Upper lobe of left lung (tissue), 6 donors: Measurements from ENCODE around the gene UGT3A1. TPM values are rescaled to one million over a fixed set of nuclear protein-coding genes. Genes with fewer than 3 reads are reported as not detected.

Experiments
- ATAC-seq, 2 donors: fragments of 200-7000 bp; cut with Tn5 transposase; one replicate each; pipeline ENCODE4 v1.9.1; 2022; ENCODE audit warnings: mild to moderate bottlenecking in 2 of 2, moderate library complexity in 2 of 2; ENCODE audit not compliant: low FRiP score in 2 of 2
- DNase-seq, 2 donors: peaks; one replicate each; pipeline ENCODE4 v3.0.0-alpha.2; 2019 to 2020
- H3K27ac ChIP-seq, 4 donors: fragments of 200-600 bp; sonication (generic); one replicate each; pipeline ENCODE4 v1.5.1; 2016 to 2019
- H3K27me3 ChIP-seq, 4 donors: fragments of 200-600 bp; sonication (generic); one replicate each; pipeline ENCODE4 v1.5.1; 2017 to 2019
- H3K36me3 ChIP-seq, 4 donors: fragments of 200-600 bp; sonication (generic); one replicate each; pipeline ENCODE4 v1.5.1; 2016 to 2019
- H3K4me1 ChIP-seq, 4 donors: fragments of 200-600 bp; sonication (generic); one replicate each; pipeline ENCODE4 v1.5.1; 2018 to 2019
- H3K4me3 ChIP-seq, 4 donors: fragments of 200-600 bp; sonication (generic); one replicate each; pipeline ENCODE4 v1.5.1; 2017 to 2019; ENCODE audit warnings: mild to moderate bottlenecking in 2 of 4, moderate library complexity in 1 of 4
- H3K9me3 ChIP-seq, 4 donors: fragments of 200-600 bp; sonication (generic); one replicate each; pipeline ENCODE4 v1.5.1; 2018 to 2019
- CTCF ChIP-seq, 6 experiments: fragments of 450-650 bp in 4 of 6; fragments of 200-600 bp in 2 of 6; sonication (generic) in 2 of 6; IDR thresholded peaks; one replicate each; pipeline ENCODE4 v1.5.1; 2016 to 2019; ENCODE audit warnings: antibody characterized with exemption in 6 of 6
- EP300 ChIP-seq, 4 donors: sonication (generic); formaldehyde crosslinking; IDR thresholded peaks; one replicate each; pipeline ENCODE4 v1.5.1; 2017; ENCODE audit warnings: antibody characterized with exemption in 4 of 4, control low read depth in 2 of 4
- POLR2A ChIP-seq, 4 donors: fragments of 450-650 bp; IDR thresholded peaks; one replicate each; pipeline ENCODE4 v1.5.1; 2016 to 2017; ENCODE audit warnings: antibody characterized with exemption in 4 of 4, mild to moderate bottlenecking in 2 of 4
- POLR2AphosphoS5 ChIP-seq, 2 donors: sonication (generic); formaldehyde crosslinking; IDR thresholded peaks; one replicate each; pipeline ENCODE4 v1.5.1; 2017; ENCODE audit warnings: antibody characterized with exemption in 2 of 2
- WGBS, 2 donors: methylation state at CpG; one replicate each; pipeline ENCODE4 v1.1.5; 2017 to 2018; 5-methylcytosine and 5-hydroxymethylcytosine counted together
- total RNA-seq, 6 donors: library from RNA; depleted of rRNA in 4 of 6; stranded (reverse); fragments of >200 nt in 4 of 6; gene quantifications; one replicate each; pipeline versions ENCODE4 v1.1.0 to v1.2.1, GENCODE V29; 2016 to 2021
- donor health status: DM: no; HTN: no; CAD: no; lungs with moderate emphysema.
- donor health status: DM: no; HTN: yes; CAD: no; lungs with severe emphysema.

The UGT3A1 gene
- total RNA-seq, 6 donors from 2014 or later, result not detected

DNA sequence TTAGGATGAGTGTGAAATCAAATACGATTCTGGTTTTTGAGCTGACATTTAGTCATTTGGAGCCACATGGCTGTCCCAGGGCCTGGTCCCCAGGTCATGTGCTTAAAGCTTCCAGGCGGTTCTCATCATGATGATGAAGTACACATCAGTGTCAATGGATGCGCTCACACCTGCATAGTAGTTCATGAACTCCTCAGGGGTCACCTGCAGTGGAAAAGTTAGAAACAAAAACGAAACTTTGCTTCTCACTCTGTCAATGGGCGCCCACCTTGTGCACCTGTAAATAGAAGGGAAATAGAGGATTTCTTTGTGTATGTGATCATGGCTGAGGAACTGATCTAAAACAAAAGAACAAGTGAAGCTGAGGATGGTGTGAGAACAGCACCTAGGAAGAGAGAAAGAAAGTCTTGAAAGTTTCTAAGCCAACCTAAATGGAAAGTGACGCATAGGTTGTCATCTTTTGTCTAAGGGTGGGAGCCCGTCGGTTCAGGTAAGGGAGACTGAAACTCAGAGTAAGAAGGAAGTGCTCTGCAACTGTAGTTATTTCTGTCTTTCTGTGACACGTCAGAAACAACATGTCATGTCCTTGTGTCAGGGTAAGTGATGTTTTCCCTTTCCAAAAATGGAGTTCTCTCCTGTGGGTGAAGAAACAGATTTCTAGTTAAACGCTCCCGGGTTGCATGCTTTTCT is 86.6 kb downstream of the UGT3A1 start:
- Histone ChIP-seq H3K4me3 (no peak overlapping the region), H3K36me3 (no peaks in the 10 kb centered on the region), H3K9me3 (no peaks in the 10 kb centered on the region), H3K4me1 (no peaks in the 10 kb centered on the region), H3K27ac (no peak overlapping the region), H3K27me3 (no peaks in the 10 kb centered on the region)
- no peak for TF ChIP-seq CTCF (IDR thresholded peaks at IDR 0.05)
- ATAC-seq, result no peak
- DNase-seq, result no peak
- 85 to 89% methylated on average over 11 of the region's 11 CpGs for WGBS, 2 donors

DNA sequence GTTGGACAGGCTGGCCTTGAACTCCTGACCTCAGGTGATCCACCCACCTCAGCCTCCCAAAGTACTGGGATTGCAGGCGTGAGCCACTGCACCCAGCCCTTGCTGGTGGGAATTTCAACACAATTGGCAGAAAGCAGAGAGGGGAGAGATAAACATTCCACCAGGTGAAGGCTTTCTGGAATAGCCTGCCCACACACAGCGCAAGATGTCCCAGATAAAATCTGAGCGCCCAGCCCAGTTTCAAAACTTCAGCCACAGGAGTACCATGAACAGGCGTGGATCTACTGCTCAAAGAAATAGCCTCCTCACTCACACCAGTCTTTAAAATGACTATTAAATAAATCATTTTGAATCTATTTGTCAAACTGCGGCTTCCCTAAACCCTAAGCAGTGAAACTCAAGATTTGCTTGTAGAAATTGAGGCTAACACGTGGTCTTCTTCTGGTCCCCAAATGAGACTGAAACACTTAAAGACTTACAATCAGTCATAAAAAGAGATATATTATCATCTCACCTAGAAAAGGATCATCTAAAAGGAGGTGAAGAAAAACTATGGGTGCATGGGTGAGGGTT is 87.5 kb downstream of the UGT3A1 start:
- no peaks in the 10 kb centered on the region for H3K36me3 ChIP-seq
- no peak for DNase-seq
- H3K27ac ChIP-seq, result no peak overlapping the region
- ATAC-seq, result no peak
- no peaks in the 10 kb centered on the region for H3K27me3 ChIP-seq
- no peaks in the 10 kb centered on the region for H3K9me3 ChIP-seq
- no peak overlapping the region for H3K4me3 ChIP-seq
- 87% methylated on average over 6 of the region's 6 CpGs for WGBS, 2 donors
- no peak for TF ChIP-seq CTCF (IDR thresholded peaks at IDR 0.05)
- no peak for TF ChIP-seq POLR2A (IDR thresholded peaks at IDR 0.05)
- no peak for TF ChIP-seq POLR2AphosphoS5 (IDR thresholded peaks at IDR 0.05)
- no peak for TF ChIP-seq EP300 (IDR thresholded peaks at IDR 0.05)
- no peaks in the 10 kb centered on the region for H3K4me1 ChIP-seq

- DNase-seq (no peak), ATAC-seq (no peak)
- Histone ChIP-seq H3K27me3 (no peaks in the 10 kb centered on the region), H3K4me1 (no peaks in the 10 kb centered on the region), H3K27ac (no peak overlapping the region), H3K36me3 (no peaks in the 10 kb centered on the region), H3K9me3 (no peaks in the 10 kb centered on the region), H3K4me3 (no peak overlapping the region)
- no peak for TF ChIP-seq EP300 (IDR thresholded peaks at IDR 0.05)
- 88% methylated on average over 2 of the region's 2 CpGs for WGBS, 2 donors
Observed at GRCh38 chr5:35902046-35902672, 89.0 kb downstream of the UGT3A1 start.

Other genes with a start within 250 kb of the UGT3A1 start
- 100 to 1,000 TPM in 2 of 6 donors, 10 to 100 TPM in 4; 86.8 to 139 (median 94.7) TPM for gene IL7R, start 134.5 kb downstream of the UGT3A1 start, total RNA-seq
- 10 to 100 TPM in 1 of 6 donors, 1 to 10 TPM in 3, not detected in 2; 5.0 to 35.9 (median 7.5) TPM for gene CAPSL, start 52.8 kb downstream of the UGT3A1 start, total RNA-seq
- not detected for gene UGT3A2, start 75.5 kb upstream of the UGT3A1 start, total RNA-seq
- 10 to 100 TPM in 2 of 6 donors, 1 to 10 TPM in 4; 3.8 to 27.0 (median 8.8) TPM for gene LMBRD2, start 160.5 kb upstream of the UGT3A1 start, total RNA-seq
- 10 to 100 TPM in 5 of 6 donors, 1 to 10 TPM in 1; 7.7 to 16.8 (median 14.4) TPM for gene SKP2, start 160.7 kb upstream of the UGT3A1 start, total RNA-seq